ENCODE results near the gene FIG4. TPM values are rescaled to one million over a fixed set of nuclear protein-coding genes. Genes with fewer than 3 reads are reported as not detected.
"Not testable (repeated sequence)": the region's sequence is repeated elsewhere in the genome, so short reads cannot be mapped to it uniquely, and the experiment has no call there.

Gene FIG4
- polyA plus RNA-seq, 1 experiment = 11.2 TPM

- Histone ChIP-seq H3K4me3 (ENCODE audit: low read depth, low read length) (no peak overlapping the region), H3K27me3 (ENCODE audit: control insufficient read depth, insufficient read depth, low read length) (no peaks in the 10 kb centered on the region), H3K36me3 (ENCODE audit: control insufficient read depth, insufficient read depth, low read length) (no peaks in the 10 kb centered on the region)
- ChIA-PET CTCF (no interaction called here), POLR2A (no interaction called here)
- no peak for DNase-seq (ENCODE audit: low read depth)
- TF ChIP-seq, protein P1, sequence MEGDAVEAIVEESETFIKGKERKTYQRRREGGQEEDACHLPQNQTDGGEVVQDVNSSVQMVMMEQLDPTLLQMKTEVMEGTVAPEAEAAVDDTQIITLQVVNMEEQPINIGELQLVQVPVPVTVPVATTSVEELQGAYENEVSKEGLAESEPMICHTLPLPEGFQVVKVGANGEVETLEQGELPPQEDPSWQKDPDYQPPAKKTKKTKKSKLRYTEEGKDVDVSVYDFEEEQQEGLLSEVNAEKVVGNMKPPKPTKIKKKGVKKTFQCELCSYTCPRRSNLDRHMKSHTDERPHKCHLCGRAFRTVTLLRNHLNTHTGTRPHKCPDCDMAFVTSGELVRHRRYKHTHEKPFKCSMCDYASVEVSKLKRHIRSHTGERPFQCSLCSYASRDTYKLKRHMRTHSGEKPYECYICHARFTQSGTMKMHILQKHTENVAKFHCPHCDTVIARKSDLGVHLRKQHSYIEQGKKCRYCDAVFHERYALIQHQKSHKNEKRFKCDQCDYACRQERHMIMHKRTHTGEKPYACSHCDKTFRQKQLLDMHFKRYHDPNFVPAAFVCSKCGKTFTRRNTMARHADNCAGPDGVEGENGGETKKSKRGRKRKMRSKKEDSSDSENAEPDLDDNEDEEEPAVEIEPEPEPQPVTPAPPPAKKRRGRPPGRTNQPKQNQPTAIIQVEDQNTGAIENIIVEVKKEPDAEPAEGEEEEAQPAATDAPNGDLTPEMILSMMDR (IDR thresholded peaks at IDR 0.05; ENCODE audit: insufficient read depth, low read depth, low read length) = no peak
These were observed 162.3 kb downstream of the FIG4 start for GRCh38 chr6:109853426-109853825.

DNA sequence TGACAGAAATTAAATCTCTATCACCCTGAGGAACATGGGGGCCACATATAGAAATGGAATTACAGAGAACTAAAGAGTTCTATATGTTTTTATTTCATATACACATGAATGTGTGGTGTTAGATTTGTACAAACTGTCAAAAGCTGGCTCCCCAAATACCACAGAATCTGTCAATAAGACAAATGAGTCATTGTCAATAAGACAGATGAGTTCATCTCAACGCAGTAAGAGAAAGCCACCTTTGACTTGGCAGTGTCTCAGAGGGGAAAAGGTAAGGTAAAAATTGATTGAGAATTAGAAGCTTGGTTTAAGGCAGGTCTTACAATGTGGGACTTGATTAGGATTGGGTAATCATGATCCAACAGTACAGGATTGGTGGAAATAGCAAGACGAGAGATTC is 162.9 kb downstream of the FIG4 start:
- CTCF ChIA-PET = no interaction called here

DNA sequence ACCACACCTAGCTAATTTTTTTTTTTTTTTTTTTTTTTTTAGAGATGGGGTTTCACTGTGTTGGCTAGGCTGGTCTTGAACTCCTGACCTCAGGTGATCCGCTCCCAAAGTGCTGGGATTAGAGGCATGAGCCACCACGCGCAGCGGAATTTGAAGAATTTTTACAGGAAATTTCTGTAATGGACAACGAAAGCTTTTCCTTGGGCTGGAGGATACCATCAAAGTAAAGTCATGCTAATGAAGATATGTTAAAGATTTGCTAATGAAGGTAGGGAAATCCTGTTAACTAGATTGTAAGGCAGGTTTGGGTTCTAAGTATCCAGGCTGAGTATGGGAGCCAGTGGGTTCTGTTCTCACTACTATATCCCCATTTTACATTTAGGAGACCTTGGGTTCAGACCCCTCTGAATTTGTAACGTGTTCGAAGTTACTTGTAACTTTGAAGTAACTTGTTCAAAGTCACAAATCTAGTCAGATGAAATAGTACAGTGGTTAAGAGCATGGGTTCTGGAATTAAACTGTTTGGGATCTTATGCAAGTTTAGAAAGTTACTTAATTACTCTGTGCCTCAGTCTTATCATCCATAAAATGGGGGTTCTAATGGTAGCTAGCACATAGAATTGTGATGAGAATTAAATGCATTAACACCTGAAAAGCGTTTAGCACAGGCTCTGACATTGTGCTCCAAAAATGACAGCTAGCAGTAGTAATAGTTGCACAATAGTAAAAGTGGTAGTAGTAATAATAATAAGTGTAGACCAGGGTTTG is 163.6 kb downstream of the FIG4 start:
- Histone ChIP-seq H3K4me3 (ENCODE audit: low read depth, low read length) (no peak overlapping the region), H3K27me3 (ENCODE audit: control insufficient read depth, insufficient read depth, low read length) (no peaks in the 10 kb centered on the region), H3K36me3 (ENCODE audit: control insufficient read depth, insufficient read depth, low read length) (no peaks in the 10 kb centered on the region)
- DNase-seq (ENCODE audit: low read depth) = no peak
- TF ChIP-seq, protein P1 (IDR thresholded peaks at IDR 0.05; ENCODE audit: insufficient read depth, low read depth, low read length) = no peak
- CTCF ChIA-PET = no interaction called here
- POLR2A ChIA-PET = no interaction called here

More for the DNA sequence above, 162.9 kb downstream of the FIG4 start:
- no peak for DNase-seq (ENCODE audit: low read depth)
- H3K4me3 ChIP-seq (ENCODE audit: low read depth, low read length) = no peak overlapping the region
- POLR2A ChIA-PET = no interaction called here
- H3K27me3 ChIP-seq (ENCODE audit: control insufficient read depth, insufficient read depth, low read length) = no peaks in the 10 kb centered on the region
- TF ChIP-seq, protein P1 (IDR thresholded peaks at IDR 0.05; ENCODE audit: insufficient read depth, low read depth, low read length) = no peak
- H3K36me3 ChIP-seq (ENCODE audit: control insufficient read depth, insufficient read depth, low read length) = no peaks in the 10 kb centered on the region

DNA sequence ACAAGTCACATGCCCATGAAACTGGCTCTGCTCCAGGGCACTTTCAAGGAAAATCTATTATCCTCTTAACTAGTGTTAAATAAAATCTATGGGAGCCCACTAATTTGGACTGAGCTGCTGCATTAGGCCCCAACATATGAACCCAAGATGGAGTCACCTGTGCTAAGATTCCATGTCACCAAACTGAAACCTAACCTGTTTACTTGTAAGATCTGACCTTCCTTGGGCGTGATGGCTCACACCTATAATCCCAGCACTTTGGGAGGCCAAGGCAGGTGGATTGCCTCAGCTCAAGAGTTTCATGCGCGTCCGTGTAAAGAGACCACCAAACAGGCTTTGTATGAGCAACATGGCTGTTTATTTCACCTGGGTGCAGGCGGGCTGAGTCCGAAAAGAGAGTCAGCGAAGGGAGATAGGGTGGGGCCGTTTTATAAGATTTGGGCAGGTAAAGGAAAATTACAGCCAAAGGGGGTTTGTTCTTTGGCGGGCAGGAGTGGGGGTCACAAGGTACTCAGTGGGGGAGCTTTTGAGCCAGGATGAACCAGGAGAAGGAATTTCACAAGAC is 164.5 kb downstream of the FIG4 start:
- H3K27me3 ChIP-seq (ENCODE audit: control insufficient read depth, insufficient read depth, low read length); H3K4me3 ChIP-seq (ENCODE audit: low read depth, low read length); POLR2A ChIA-PET; H3K36me3 ChIP-seq (ENCODE audit: control insufficient read depth, insufficient read depth, low read length); DNase-seq (ENCODE audit: low read depth); CTCF ChIA-PET: not testable (repeated sequence)

GRCh38 chr6:109861946-109862345 is 170.8 kb downstream of the FIG4 start:
- ChIA-PET CTCF (interaction anchor here (1.3 kb wide), 1 partner anchor 27 kb away, joined by 4 read pairs; no protein-coding TSS in a partner anchor), POLR2A (no interaction called here)
- no peak for DNase-seq (ENCODE audit: low read depth)
- Histone ChIP-seq H3K27me3 (ENCODE audit: control insufficient read depth, insufficient read depth, low read length) (no peaks in the 10 kb centered on the region), H3K36me3 (ENCODE audit: control insufficient read depth, insufficient read depth, low read length) (no peaks in the 10 kb centered on the region), H3K4me3 (ENCODE audit: low read depth, low read length) (no peak overlapping the region)
- TF ChIP-seq, protein P1 (IDR thresholded peaks at IDR 0.05; ENCODE audit: insufficient read depth, low read depth, low read length) = no peak

Measured in BJ (cell line).